ENCODE data around the gene GRK4.

Gene GRK4

GRCh38 chr4:2923141-2923551 lies 40.2 kb upstream of the GRK4 start:
- no peak for TF ChIP-seq TEAD4 (IDR thresholded peaks at IDR 0.05)
- TF ChIP-seq EGR1 (IDR thresholded peaks at IDR 0.05), result no peak

GRCh38 chr4:2923668-2924173 lies 39.6 kb upstream of the GRK4 start:
- TF ChIP-seq FOXM1 (IDR thresholded peaks at IDR 0.05; ENCODE audit: borderline replicate concordance, low read depth) (no peak), USF1 (IDR thresholded peaks at IDR 0.05) (no peak), YY1 (IDR thresholded peaks at IDR 0.05; ENCODE audit: low read depth) (no peak), TEAD4 (IDR thresholded peaks at IDR 0.05) (no peak), ZBTB7A (IDR thresholded peaks at IDR 0.05; ENCODE audit: low read depth) (no peak), MAX (IDR thresholded peaks at IDR 0.05) (no peak), CEBPB (IDR thresholded peaks at IDR 0.05) (no peak), RAD21 (IDR thresholded peaks at IDR 0.05; ENCODE audit: low read depth) (no peak), EP300 (IDR thresholded peaks at IDR 0.05; ENCODE audit: borderline replicate concordance) (no peak), TAF1 (IDR thresholded peaks at IDR 0.05; ENCODE audit: low read depth) (no peak), CREB1 (IDR thresholded peaks at IDR 0.05; ENCODE audit: low read depth) (no peak), TCF12 (IDR thresholded peaks at IDR 0.05; ENCODE audit: low read depth) (no peak), REST (IDR thresholded peaks at IDR 0.05; ENCODE audit: low read depth) (no peak), NFIC (IDR thresholded peaks at IDR 0.05) (no peak), EGR1 (IDR thresholded peaks at IDR 0.05) (no peak)

- TF ChIP-seq USF1 (IDR thresholded peaks at IDR 0.05) (no peak), NFIC (IDR thresholded peaks at IDR 0.05) (no peak), YY1 (IDR thresholded peaks at IDR 0.05; ENCODE audit: low read depth) (no peak), RAD21 (IDR thresholded peaks at IDR 0.05; ENCODE audit: low read depth) (no peak), EGR1 (IDR thresholded peaks at IDR 0.05) (no peak), TCF12 (IDR thresholded peaks at IDR 0.05; ENCODE audit: low read depth) (no peak), TAF1 (IDR thresholded peaks at IDR 0.05; ENCODE audit: low read depth) (no peak), MAX (IDR thresholded peaks at IDR 0.05) (no peak), FOXM1 (IDR thresholded peaks at IDR 0.05; ENCODE audit: borderline replicate concordance, low read depth) (no peak)
Measured at GRCh38 chr4:2924286-2924685, 39.1 kb upstream of the GRK4 start.

- TF ChIP-seq TEAD4 (IDR thresholded peaks at IDR 0.05) (0 out of 2 replicates have a peak, but pooled peaks have one; percentile 20), USF1 (IDR thresholded peaks at IDR 0.05) (peak; percentile 37; the same call in 1 of the 2 replicates), NFIC (IDR thresholded peaks at IDR 0.05) (peak; percentile 56), REST (IDR thresholded peaks at IDR 0.05; ENCODE audit: low read depth) (no peak)
Measured at GRCh38 chr4:2924765-2925301, 38.5 kb upstream of the GRK4 start.

- TF ChIP-seq MAX (IDR thresholded peaks at IDR 0.05) (no peak), CEBPB (IDR thresholded peaks at IDR 0.05) (no peak), TAF1 (IDR thresholded peaks at IDR 0.05; ENCODE audit: low read depth) (no peak), REST (IDR thresholded peaks at IDR 0.05; ENCODE audit: low read depth) (no peak), CREB1 (IDR thresholded peaks at IDR 0.05; ENCODE audit: low read depth) (no peak), FOXM1 (IDR thresholded peaks at IDR 0.05; ENCODE audit: borderline replicate concordance, low read depth) (no peak), YY1 (IDR thresholded peaks at IDR 0.05; ENCODE audit: low read depth) (no peak), EP300 (IDR thresholded peaks at IDR 0.05; ENCODE audit: borderline replicate concordance) (no peak), USF1 (IDR thresholded peaks at IDR 0.05) (no peak), NFIC (IDR thresholded peaks at IDR 0.05) (no peak), ZBTB7A (IDR thresholded peaks at IDR 0.05; ENCODE audit: low read depth) (no peak), TCF12 (IDR thresholded peaks at IDR 0.05; ENCODE audit: low read depth) (no peak), RAD21 (IDR thresholded peaks at IDR 0.05; ENCODE audit: low read depth) (no peak), EGR1 (IDR thresholded peaks at IDR 0.05) (no peak), TEAD4 (IDR thresholded peaks at IDR 0.05) (no peak)
Measured at GRCh38 chr4:2925496-2925895, 37.9 kb upstream of the GRK4 start.

Data from Ishikawa (cell line).